Rectal smooth muscle tissue (tissue), 1 donor: Measurements from ENCODE around the gene SRSF12.

Experiments used
- H3K27ac ChIP-seq: one replicate; pipeline ENCODE4 v1.7.0; 2013; ENCODE audit warnings: low read depth, low read length, inconsistent platforms
- H3K27me3 ChIP-seq: one replicate; pipeline ENCODE4 v1.7.0; 2013; ENCODE audit warnings: low read length; ENCODE audit not compliant: control insufficient read depth, insufficient read depth
- H3K36me3 ChIP-seq: one replicate; pipeline ENCODE4 v1.7.0; 2013; ENCODE audit warnings: low read length; ENCODE audit not compliant: control insufficient read depth, insufficient read depth
- H3K4me1 ChIP-seq: one replicate; pipeline ENCODE4 v1.7.0; 2013; ENCODE audit warnings: low read length; ENCODE audit not compliant: control insufficient read depth, insufficient read depth
- H3K4me3 ChIP-seq: one replicate; pipeline ENCODE4 v1.7.0; 2013; ENCODE audit warnings: low read length
- H3K9ac ChIP-seq: one replicate; pipeline ENCODE4 v1.7.0; 2013; ENCODE audit warnings: low read length

Gene SRSF12

GRCh38 chr6:89117211-89118108 is at the start of gene SRSF12:
TSS of gene SRSF12 (minus strand) at chr6:89118071. CDS start at chr6:89117887, 184 bp downstream.
- H3K4me3 ChIP-seq: peak within 1 kb of the TSS; percentile 72
- H3K36me3 ChIP-seq: no peaks in the 10 kb centered on the region
- H3K9ac ChIP-seq: peak within 1 kb of the TSS; percentile 56
- peaks cover 3% of the 10 kb centered on the region for H3K4me1 ChIP-seq
- no peaks in the 10 kb centered on the region for H3K27me3 ChIP-seq
- H3K27ac ChIP-seq: peak within 1 kb of the TSS; percentile 32

GRCh38 chr6:89162047-89162371 is 44.1 kb upstream of the SRSF12 start:
- H3K4me1 ChIP-seq: peaks cover 25% of the 10 kb centered on the region
- no peak overlapping the region for H3K9ac ChIP-seq

GRCh38 chr6:89161326-89162046 is 43.6 kb upstream of the SRSF12 start:
- H3K4me3 ChIP-seq: peak overlapping the region; percentile 37

More at GRCh38 chr6:89162047-89162371, 44.1 kb upstream of the SRSF12 start:
- Histone ChIP-seq H3K36me3 (no peaks in the 10 kb centered on the region), H3K4me3 (no peak overlapping the region), H3K27me3 (no peaks in the 10 kb centered on the region), H3K27ac (peak overlapping the region; percentile 99)

GRCh38 chr6:89160331-89161092 is 42.6 kb upstream of the SRSF12 start:
- H3K27me3 ChIP-seq: no peaks in the 10 kb centered on the region
- H3K27ac ChIP-seq: peak overlapping the region; percentile 99
- no peak overlapping the region for H3K4me3 ChIP-seq
- H3K9ac ChIP-seq: no peak overlapping the region
- peaks cover 25% of the 10 kb centered on the region for H3K4me1 ChIP-seq
- H3K36me3 ChIP-seq: no peaks in the 10 kb centered on the region

More at GRCh38 chr6:89161326-89162046, 43.6 kb upstream of the SRSF12 start:
- Histone ChIP-seq H3K9ac (peak overlapping the region; percentile 10), H3K4me1 (peaks cover 25% of the 10 kb centered on the region), H3K27ac (peak overlapping the region; percentile 99), H3K27me3 (no peaks in the 10 kb centered on the region), H3K36me3 (no peaks in the 10 kb centered on the region)

GRCh38 chr6:89154131-89154530 is 36.3 kb upstream of the SRSF12 start:
- Histone ChIP-seq H3K9ac (no peak overlapping the region), H3K4me3 (no peak overlapping the region), H3K27me3 (no peaks in the 10 kb centered on the region), H3K27ac (no peak overlapping the region), H3K36me3 (peaks cover 2% of the 10 kb centered on the region), H3K4me1 (no peaks in the 10 kb centered on the region)

- H3K9ac ChIP-seq: no peak overlapping the region
- H3K27ac ChIP-seq: peak overlapping the region; percentile 38
- no peaks in the 10 kb centered on the region for H3K27me3 ChIP-seq
- H3K4me3 ChIP-seq: no peak overlapping the region
- H3K36me3 ChIP-seq: peaks cover 2% of the 10 kb centered on the region
- peaks cover 7% of the 10 kb centered on the region for H3K4me1 ChIP-seq
Measured at GRCh38 chr6:89148016-89148750, 30.3 kb upstream of the SRSF12 start.

GRCh38 chr6:89146718-89147700 is 29.1 kb upstream of the SRSF12 start:
- peak overlapping the region; percentile 2 for H3K9ac ChIP-seq
- H3K4me3 ChIP-seq: peak overlapping the region; percentile 58
- peak overlapping the region; percentile 95 for H3K27ac ChIP-seq
- H3K36me3 ChIP-seq: peaks cover 2% of the 10 kb centered on the region
- H3K27me3 ChIP-seq: no peaks in the 10 kb centered on the region
- H3K4me1 ChIP-seq: peaks cover 7% of the 10 kb centered on the region

GRCh38 chr6:89145956-89146717 is 28.3 kb upstream of the SRSF12 start, which contains the start of gene PM20D2:
TSS of gene PM20D2 (plus strand) at chr6:89146055. CDS start at chr6:89146145, 90 bp downstream.
- Histone ChIP-seq H3K27me3 (no peaks in the 10 kb centered on the region), H3K4me1 (peaks cover 7% of the 10 kb centered on the region), H3K27ac (peak within 1 kb of the TSS; percentile 95), H3K36me3 (peaks cover 2% of the 10 kb centered on the region), H3K4me3 (peak within 1 kb of the TSS; percentile 58), H3K9ac (peak within 1 kb of the TSS; percentile 2)

GRCh38 chr6:89145091-89145955 is 27.5 kb upstream of the SRSF12 start:
- Histone ChIP-seq H3K27ac (peak overlapping the region; percentile 95), H3K4me1 (peaks cover 14% of the 10 kb centered on the region), H3K27me3 (no peaks in the 10 kb centered on the region), H3K4me3 (peak overlapping the region; percentile 58), H3K9ac (peak overlapping the region; percentile 2), H3K36me3 (peaks cover 2% of the 10 kb centered on the region)
